GM21515 (cell line): Measurements from ENCODE around the gene METTL1.
"Not testable (repeated sequence)": the region's sequence is repeated elsewhere in the genome, so short reads cannot be mapped to it uniquely, and the experiment has no call there.

Experiments used
- ATAC-seq: cut with Tn5 transposase; IDR thresholded peaks from one replicate; pipeline ENCODE4 v1.9.1; 2021; ENCODE audit not compliant: unreplicated experiment

METTL1 gene

DNA sequence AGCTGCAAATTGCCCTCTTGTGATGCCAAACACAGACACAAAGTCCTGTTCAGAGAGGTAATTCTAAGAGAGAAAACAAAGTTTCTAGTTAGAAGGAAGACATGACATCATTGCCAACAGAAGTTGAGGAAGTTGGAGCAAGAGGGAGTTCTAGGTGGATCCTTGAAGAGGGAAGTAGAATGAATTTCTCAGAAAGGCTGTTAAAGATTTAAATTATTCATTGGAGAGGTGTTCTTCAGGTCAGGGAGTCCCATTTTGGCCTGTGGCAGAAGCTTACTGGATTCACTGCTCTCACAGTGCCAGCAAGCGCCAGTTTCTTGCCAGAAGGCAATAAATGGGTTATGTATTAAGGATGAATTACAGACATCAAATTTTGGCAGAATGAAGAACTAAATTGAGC is 26.0 kb upstream of the METTL1 start:
- no peak for ATAC-seq

DNA sequence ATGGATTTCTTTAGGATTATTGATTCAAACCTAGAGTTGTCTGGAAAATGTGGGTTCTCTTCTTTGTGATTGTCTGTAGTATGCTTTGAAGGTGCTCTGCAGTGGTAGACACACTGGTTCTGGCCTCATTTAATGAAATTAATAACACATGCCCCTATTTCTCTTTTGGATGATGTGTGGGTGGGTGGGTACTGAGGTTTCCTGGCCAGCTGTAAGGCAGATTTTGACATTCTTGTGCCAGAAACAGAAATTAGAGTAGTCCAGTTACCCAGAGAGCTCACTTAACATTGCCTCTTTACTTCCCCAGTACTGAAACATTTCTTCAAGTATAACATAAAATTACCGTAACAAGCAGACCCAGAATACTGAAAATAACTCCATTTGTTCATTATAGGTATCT is 25.1 kb upstream of the METTL1 start:
- ATAC-seq = no peak

DNA sequence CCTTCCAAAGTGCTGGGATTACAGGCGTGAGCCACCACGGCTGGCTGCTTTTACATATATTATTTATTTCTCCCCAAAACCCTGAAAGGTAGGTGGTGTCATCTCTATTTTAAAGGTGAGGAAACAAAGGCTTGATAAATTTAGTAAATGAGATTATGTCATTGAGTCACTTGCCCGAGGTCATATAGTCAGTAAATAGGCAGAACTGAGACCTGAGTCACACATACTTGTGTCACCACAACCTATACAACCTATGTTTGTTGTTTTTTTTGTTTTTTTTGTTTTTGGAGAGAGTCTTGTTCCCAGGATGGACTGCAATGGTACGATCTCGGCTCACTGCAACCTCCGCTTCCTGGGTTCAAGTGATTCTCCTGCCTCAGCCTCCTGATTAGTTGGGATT is 23.4 kb upstream of the METTL1 start:
- ATAC-seq = no peak

DNA sequence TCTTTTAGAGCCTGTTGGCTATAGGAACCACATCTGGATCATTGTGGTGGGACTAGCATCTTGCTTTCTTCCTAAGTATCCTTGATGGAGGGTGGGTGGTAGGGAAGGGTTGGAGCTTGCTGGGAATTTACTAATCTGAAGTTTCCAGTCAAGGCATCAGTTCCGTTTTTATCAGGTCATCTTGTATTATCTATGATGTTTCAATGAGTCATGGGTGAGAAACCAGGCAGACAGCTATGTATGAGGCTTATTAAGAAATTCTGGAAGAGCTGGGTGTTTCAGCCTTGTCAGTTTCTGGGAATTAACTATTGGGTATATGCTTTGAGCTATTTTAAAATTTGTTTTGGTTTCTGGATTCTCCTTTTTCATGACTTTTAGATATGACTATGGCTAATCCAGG is 22.0 kb upstream of the METTL1 start:
- no peak for ATAC-seq

DNA sequence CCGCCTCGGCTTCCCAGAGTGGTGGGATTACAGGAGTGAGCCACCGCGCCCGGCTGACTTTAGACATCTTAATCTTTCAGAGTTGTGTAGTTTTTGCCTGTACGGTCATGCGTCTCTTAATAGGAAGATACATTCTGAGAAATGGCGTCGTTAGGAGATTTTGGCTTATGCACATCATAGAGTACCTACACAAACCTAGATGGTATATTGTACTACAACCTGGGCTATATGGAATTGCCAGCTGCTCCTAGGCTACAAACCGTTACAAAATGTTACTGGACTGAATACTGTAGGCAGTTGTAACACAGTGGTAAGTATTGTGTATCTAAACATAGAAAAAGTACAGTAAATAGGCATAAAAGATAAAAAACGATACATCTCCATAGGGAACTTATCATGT is 12.0 kb upstream of the METTL1 start:
- no peak for ATAC-seq

DNA sequence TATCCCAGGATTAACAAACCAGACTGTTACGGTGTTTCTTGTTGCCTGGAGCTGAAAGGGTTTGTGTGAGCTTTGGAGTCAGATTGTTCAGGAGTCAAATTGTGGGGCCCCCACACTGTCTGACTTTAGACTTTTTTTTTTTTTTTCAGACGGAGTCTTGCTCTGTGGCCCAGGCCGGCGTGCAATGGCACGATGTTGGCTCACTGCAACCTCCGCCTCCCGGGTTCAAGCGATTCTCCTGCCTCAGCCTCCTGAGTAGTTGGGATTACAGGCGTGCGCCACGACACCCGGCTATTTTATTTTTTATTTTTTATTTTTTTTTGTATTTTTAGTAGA is 11.5 kb upstream of the METTL1 start:
- ATAC-seq = no peak

DNA sequence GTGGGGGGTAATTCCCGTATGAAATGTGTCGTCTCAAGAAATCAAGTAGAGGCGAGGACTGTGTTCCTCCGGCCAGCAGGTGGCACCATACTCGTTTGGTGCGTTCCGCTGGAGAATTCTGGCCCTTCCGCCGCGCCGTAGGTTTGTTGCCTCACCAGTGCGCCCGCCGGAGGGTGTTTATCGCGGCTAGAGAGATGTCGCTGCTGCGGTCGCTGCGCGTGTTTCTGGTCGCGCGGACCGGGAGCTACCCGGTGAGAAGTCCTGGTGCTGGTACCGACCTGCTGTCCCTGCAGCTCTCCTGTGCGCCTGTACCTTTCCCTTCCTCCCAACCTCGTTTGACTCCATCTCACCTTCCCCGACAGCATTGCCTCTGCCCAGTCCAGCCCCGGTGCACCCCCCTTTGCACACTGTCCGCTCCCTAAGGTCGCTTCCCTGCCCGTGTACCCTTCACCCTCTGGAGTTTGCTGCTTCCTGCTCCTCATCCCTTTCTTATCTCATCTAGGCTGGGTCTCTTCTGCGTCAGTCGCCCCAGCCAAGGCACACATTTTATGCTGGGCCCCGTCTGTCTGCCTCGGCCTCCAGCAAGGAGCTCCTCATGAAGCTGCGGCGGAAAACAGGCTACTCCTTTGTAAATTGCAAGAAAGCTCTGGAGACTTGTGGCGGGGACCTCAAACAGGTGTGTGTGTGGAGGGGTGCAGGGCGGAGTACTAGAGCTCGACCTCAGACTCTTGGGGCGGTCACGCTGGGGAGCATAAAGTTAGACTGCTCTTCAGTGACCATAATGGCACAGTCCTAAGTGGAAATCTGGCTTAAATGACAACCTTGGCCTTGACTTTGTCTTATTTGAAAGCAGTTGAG is 10.9 kb upstream of the METTL1 start, which contains the start of gene TSFM:
TSFM (plus strand) TSS at position 180 of the 858 bp plus-strand sequence; CDS start at position 195, 15 bp downstream.
- ATAC-seq = peak; percentile 81

DNA sequence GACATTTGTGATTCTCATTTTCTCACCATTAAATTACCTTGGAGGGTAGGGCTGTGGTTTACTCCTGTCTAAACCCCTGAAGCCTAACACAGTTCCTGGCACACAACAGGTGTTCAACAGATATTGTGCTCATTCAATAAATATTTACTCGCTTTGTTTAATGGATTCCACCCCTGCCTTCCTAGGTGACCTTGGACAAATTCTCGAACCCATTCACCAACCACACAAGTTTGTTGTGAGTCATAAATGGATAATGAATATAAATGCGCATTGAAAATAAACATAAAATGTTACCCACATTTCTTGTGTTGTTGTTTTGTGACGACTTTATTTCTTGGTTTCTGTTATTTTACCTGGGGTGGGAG is 10.3 kb upstream of the METTL1 start:
- ATAC-seq = no peak

DNA sequence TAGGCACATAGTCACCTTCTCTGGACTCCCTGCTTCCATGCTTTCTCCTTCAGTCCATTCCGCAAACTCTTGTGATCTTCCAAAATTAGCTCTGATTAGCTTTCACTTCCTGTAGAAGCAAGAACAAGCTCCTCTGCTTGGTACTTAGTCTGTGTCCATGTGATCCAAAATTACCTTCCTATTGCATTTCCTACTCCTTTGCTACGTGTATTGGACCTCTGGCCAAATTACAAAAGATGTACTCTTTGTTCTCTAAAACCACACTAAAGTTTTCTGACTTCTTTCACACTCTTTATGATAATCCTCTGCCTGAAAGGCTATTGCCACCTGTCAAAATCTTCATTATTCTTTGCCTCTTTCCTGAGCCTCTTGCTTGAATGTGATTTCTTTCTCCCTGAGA is 9.9 kb upstream of the METTL1 start:
- ATAC-seq = no peak

DNA sequence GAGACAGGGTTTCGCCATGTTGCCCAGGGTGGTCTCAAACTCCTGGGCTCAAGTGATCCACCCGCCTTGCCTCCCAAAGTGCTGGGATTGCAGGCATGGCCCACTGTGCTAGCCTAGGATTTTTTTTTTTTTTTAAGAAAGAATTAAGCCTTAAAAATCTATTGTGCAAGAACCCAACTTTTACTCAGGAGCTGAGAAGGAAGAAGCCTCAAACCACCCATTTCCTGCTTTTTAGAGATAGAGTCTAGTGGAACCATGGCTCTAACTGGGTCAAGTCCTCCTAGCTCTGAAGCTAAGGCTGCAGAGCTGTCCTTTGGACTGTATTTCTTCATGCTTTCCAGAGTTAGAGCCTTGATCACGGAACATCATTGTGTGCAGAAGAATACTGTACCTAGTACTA is 9.3 kb upstream of the METTL1 start:
- ATAC-seq = no peak

DNA sequence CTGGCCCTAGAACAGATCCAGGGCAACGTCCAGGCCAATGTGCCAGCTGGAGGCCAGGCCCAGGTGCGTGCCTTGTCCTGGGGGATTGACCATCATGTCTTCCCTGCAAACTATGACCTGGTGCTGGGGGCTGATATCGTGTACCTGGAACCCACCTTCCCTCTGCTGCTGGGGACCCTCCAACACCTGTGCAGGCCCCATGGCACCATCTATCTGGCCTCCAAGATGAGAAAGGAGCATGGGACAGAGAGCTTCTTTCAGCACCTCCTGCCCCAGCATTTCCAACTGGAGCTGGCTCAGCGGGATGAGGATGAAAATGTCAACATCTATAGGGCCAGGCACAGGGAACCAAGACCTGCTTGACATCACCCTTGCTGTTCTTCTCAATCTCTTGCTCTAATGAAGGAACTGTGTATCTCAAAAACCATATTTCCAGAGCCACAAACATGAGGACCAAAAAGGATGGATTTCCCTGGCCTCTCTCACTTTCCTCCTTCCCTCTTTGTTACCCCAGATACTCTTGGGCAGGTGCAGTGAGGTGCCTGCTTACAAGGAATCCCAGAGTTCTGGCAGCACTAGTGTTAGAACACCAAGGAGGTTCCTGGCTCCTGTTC is 8.5 kb upstream of the METTL1 start:
- ATAC-seq = no peak

DNA sequence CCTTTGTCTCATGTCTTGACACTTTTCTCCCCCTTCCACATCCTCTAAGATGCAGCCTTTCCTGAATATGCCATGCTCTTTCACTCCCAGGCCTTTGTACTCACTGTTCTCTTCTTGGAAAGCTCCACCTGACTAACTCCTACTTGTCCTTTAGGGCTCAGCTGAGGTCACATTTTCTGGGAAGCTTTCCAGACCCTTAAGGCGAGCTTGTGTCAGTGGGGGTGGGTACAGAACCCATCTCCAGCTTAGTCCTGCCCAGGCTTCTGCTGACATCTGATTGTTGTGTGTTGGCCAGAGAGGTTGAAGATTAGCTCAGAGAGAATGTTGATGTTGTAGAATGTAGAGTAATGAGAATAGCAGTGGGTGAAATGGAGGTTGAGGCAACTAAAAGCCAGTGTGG is 7.8 kb upstream of the METTL1 start:
- ATAC-seq = no peak

DNA sequence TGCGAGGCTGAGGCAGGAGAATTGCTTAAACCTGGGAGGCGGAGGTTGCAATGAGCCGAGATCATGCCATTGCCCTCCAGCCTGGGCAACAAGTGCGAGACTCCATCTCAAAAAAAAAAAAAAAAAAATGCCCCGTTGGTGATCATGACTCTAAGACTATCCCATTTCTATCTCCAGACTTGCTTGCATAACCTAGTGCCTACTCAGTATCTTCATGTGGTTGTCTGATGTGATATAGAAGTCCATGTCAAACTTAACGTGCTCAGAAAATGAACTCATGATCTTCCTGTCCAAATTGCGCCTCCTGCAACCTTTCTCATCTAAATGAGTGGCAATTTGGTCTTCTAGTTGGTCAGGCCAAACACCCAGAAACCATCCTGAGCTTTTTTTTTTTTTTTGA is 6.0 kb upstream of the METTL1 start:
- no peak for ATAC-seq

DNA sequence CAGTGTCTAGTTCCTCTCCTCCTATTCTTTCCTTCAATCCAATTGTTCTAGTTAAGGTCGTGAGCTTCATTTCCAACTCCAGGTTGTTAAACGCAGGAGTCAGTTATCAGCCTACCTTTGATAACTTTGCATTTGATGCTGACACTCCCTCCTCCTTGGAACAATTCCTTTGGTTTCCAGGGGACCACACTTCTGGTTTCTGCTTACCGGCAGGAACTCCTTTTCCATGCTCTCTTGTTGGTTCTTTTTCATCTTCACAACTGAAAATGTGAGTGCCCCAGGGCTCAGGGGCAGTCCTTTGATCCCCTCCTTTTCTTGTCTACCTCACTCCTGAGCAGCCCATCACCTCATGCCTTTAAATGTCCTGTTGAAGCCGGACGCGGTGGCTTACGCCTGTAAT is 5.5 kb upstream of the METTL1 start:
- ATAC-seq = no peak

DNA sequence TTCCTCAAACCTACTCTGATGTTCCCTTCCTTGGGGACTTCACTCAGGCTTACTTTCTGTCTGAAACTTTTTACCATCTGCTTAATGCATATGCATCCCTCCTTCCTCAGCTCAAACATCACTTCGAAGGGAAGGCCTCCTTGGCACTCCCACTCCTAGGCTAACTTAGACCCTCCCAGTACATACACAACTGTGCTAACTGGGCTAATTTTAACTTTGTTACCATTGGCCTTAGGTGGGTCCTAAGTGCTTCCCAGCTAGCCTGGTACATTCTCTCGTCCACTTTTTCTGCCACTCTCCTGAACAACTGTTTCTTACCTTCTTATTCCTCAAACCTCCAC is 4.3 kb upstream of the METTL1 start:
- ATAC-seq = no peak

DNA sequence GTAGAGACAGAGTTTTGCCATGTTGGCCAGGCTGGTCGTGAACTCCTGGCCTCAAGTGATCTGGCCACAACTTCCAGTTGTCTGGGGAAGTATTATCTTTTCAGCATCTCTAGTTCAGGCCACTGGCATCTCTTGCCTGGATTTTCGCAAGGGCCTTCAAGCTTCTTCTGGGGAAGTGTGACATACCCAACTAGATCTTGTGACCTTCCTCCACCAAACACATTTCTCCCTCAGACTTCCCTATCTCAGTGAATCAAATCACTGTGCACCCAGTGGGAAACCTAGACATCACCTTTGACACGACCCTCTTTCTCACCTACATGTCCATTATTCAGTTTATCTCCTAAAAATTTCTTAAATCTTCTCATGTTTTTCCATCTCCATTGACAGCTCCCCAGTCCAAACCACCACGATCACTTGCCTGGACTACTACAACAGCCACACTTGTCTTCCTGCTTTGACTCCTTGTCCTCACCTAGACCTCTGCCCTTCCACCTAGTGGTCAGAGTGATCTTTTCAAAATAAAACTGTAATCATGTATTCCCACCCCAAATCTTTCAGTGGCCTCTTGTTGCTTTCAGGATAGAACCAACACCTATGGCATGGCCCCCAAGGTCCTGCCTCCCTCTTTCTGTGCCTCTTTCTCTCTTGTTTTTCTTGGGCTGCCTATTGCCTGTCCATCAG is 3.8 kb upstream of the METTL1 start:
- ATAC-seq = no peak

DNA sequence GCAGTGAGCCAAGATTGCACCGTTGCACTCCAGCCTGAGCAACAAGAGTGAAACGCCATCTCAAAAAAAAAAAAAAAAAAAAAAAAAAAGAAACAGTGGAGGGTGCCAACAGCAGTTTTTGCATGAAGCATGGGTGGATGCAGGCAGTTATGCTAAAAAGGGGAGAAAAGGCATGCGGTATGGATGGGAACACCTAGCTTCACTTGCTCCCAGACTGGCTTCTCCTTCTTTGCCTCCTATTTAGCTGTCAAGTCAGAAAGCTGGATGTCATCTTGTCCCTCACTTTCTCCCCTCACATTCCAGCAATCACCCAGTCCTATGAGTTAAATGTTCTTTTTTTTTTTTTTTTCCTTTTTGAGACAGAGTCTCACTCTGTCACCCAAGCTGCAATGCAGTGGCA is 3.1 kb upstream of the METTL1 start:
- no peak for ATAC-seq

DNA sequence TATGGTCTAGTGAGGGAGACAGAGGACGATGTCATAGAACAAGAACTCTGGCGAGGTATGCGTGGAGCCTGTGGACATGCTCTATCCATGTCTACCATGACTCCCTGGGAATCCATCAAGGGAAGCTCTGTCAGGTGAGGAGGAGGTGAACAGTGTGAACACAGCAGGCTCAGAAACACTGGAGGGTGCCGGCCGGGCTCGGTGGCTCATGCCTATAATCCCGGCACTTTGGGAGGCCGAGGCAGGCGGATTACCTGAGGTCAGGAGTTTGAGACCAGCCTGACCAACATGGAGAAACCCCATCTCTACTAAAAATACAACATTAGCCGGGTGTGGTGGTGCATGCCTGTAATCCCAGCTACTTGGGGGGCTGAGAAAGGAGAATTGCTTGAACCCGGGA is 2.7 kb upstream of the METTL1 start:
- not testable (repeated sequence) for ATAC-seq

DNA sequence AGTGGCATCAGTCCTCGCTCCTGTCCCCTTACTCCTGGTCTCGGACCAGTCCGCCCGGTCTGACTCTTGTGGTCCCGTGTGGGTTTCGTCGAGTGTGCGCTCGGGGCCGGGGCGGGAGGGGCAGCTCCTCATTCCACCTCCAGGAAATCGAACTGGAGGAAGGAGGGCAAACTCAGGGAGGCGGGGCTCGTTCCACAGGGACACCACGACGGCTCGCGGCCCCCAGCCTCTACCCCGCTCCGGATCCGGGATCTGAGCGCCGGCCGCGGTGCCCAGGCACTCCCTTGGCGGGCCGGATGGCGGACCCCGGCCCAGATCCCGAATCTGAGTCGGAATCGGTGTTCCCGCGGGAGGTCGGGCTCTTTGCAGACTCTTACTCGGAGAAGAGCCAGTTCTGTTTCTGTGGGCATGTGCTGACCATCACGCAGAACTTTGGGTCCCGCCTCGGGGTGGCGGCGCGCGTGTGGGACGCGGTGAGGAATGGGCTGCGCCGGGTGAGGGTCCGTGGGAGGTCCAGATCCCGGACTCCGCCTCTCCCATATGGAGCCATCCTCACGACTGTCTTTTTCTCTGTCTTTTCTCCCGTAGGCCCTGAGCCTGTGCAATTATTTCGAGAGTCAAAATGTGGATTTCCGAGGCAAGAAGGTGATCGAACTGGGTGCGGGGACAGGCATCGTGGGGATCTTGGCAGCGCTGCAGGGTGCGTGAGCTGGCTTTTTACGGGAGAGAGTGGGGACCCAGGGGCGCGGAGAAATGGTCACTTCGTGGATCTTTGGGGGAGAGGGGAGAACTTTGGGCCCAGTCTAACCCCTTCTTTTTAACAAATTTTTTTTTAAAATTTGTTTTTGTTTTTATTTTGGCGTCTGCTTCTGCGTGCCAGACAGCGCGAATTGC is 771 bp upstream of the METTL1 start, which contains the start of gene EEF1AKMT3:
EEF1AKMT3 (plus strand) TSS at position 186 of the 894 bp plus-strand sequence; CDS start at position 297, 111 bp downstream.
- peak; percentile 20 for ATAC-seq

DNA sequence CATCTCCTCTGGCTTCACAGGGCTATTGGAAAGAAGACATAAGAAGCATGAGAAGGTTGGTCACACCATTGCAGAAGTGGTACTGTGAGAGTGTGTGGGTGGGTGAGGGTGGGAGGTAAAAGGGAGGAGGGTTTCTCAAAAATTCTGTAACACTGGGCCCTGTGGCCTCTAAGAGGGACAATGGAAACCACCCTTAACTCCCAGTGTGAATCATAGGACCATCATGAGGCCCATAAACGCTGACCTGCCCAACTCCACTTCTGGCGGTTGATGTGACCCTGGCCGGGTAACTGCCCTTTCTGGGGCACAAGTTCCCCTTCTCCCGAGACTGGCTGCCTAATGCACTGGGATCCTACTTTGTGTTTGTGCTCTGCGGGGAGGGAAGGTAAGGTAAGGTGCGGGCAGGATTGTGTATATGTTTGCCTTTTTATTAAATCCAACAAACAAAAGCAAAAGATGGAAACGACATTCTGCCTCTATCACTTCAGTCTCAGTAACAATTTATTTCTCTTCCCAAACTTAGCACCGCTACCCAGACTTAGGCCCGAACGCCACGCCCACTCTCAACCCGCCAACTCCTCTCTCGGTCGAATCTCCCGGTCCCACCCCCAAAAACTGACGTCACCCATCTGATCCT is 551 bp downstream of the METTL1 start:
- peak; percentile 68 for ATAC-seq

DNA sequence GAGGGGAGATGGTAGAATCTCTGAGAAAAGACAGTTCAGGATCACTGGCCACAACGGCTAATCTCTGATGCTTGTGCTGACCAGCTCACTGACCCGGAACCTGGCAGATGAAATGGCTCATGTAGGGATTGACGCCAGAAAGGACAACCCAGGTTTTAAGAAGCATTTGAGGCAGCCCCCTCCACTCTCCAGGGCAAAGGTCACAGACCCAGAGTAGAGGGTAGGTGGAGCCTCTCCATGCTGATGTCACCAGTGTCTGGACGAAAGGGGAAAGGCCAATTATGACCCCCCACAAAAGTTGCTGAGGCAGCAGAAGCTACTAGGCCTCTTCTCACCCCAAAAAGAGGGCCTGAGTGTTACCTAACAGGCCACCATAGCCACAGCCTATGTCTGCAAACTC is 1.2 kb downstream of the METTL1 start:
- ATAC-seq = no peak
